DMS 273 (cell line): ENCODE results near the gene CDC42SE2.
A peak's percentile ranks its signal among the peaks of the same experiment; 100 is the strongest.
"Not testable (repeated sequence)": the region's sequence is repeated elsewhere in the genome, so short reads cannot be mapped to it uniquely, and the experiment has no call there.

Experiments used
- DNase-seq: peaks from one replicate; lab custom pipeline; 2025; ENCODE audit not compliant: unreplicated experiment; lab: John Stamatoyannopoulos, UW

Gene CDC42SE2

GRCh38 chr5:131316822-131317221 is 53.0 kb downstream of the CDC42SE2 start:
- no peak for DNase-seq

- DNase-seq, result no peak
Measured at GRCh38 chr5:131318455-131318854, 54.6 kb downstream of the CDC42SE2 start.

GRCh38 chr5:131321066-131321465 is 57.2 kb downstream of the CDC42SE2 start:
- no peak for DNase-seq

- DNase-seq, result no peak
Measured at GRCh38 chr5:131322926-131323325, 59.1 kb downstream of the CDC42SE2 start.

GRCh38 chr5:131323378-131323777 is 59.5 kb downstream of the CDC42SE2 start:
- no peak for DNase-seq

- peak; percentile 14 for DNase-seq
Measured at GRCh38 chr5:131324303-131324702, 60.5 kb downstream of the CDC42SE2 start.

- DNase-seq, result no peak
Measured at GRCh38 chr5:131328536-131329285, 64.9 kb downstream of the CDC42SE2 start.

GRCh38 chr5:131329286-131329560 is 65.4 kb downstream of the CDC42SE2 start:
- no peak for DNase-seq

GRCh38 chr5:131330031-131330430 is 66.2 kb downstream of the CDC42SE2 start:
- no peak for DNase-seq

- not testable (repeated sequence) for DNase-seq
Measured at GRCh38 chr5:131335756-131336155, 71.9 kb downstream of the CDC42SE2 start.

GRCh38 chr5:131336801-131337200 is 72.9 kb downstream of the CDC42SE2 start:
- DNase-seq, result not testable (repeated sequence)

GRCh38 chr5:131337240-131338050 is 73.6 kb downstream of the CDC42SE2 start:
- not testable (repeated sequence) for DNase-seq

- no peak for DNase-seq
Measured at GRCh38 chr5:131338051-131338453, 74.2 kb downstream of the CDC42SE2 start.

- not testable (repeated sequence) for DNase-seq
Measured at GRCh38 chr5:131344288-131344687, 80.4 kb downstream of the CDC42SE2 start.

- not testable (repeated sequence) for DNase-seq
Measured at GRCh38 chr5:131346204-131346603, 82.4 kb downstream of the CDC42SE2 start.

- DNase-seq, result no peak
Measured at GRCh38 chr5:131353991-131354390, 90.1 kb downstream of the CDC42SE2 start.

- DNase-seq, result no peak
Measured at GRCh38 chr5:131355971-131356528, 92.2 kb downstream of the CDC42SE2 start.

- no peak for DNase-seq
Measured at GRCh38 chr5:131356619-131357018, 92.8 kb downstream of the CDC42SE2 start.

- no peak for DNase-seq
Measured at GRCh38 chr5:131357739-131358561, 94.1 kb downstream of the CDC42SE2 start.

GRCh38 chr5:131361677-131362315 is 97.9 kb downstream of the CDC42SE2 start:
- no peak for DNase-seq
